ENCODE measurements around the gene SMYD1. TPM values are rescaled to one million over a fixed set of nuclear protein-coding genes. Genes with fewer than 3 reads are reported as not detected.

The SMYD1 gene
- total RNA-seq, 1 donor from 2014 or later: not detected

GRCh38 chr2:88131201-88131998, 63.8 kb downstream of the SMYD1 start:
- no peaks in the 10 kb centered on the region for H3K36me3 Mint-ChIP-seq

GRCh38 chr2:88131999-88132368, 64.4 kb downstream of the SMYD1 start:
- H4K20me1 ChIP-seq (ENCODE audit: low read depth): no peaks in the 10 kb centered on the region
- no peak overlapping the region for H2AFZ ChIP-seq (replicated peaks)
- H3K4me1 Mint-ChIP-seq: peaks cover 4% of the 10 kb centered on the region
- H3K9ac ChIP-seq: no peak overlapping the region
- no peak overlapping the region for H3K4me3 Mint-ChIP-seq
- TF ChIP-seq CTCF (IDR thresholded peaks at IDR 0.05): no peak
- no peak for TF ChIP-seq EZH2phosphoT487 (IDR thresholded peaks at IDR 0.05)
- TF ChIP-seq EZH2 (IDR thresholded peaks at IDR 0.05): no peak
- no peaks in the 10 kb centered on the region for H3K4me1 ChIP-seq
- H3K79me2 ChIP-seq (ENCODE audit: low read depth): no peaks in the 10 kb centered on the region
- no peak overlapping the region for H3K27ac ChIP-seq
- no peaks in the 10 kb centered on the region for H3K36me3 ChIP-seq
- H3K9me3 ChIP-seq (ENCODE audit: low read depth): no peaks in the 10 kb centered on the region
- H3K9me3 Mint-ChIP-seq: no peaks in the 10 kb centered on the region
- no peaks in the 10 kb centered on the region for H3K36me3 Mint-ChIP-seq
- H3K27me3 ChIP-seq: no peaks in the 10 kb centered on the region
- H3F3A ChIP-seq (ENCODE audit: low read depth): no peaks in the 10 kb centered on the region
- H3K27ac Mint-ChIP-seq: no peak overlapping the region
- H3K27me3 Mint-ChIP-seq (ENCODE audit: insufficient read depth, low read depth): peaks cover 7% of the 10 kb centered on the region
- H3K4me3 ChIP-seq: no peak overlapping the region
- no peak for DNase-seq (ENCODE audit: low spot score)
- no peak overlapping the region for H3K4me2 ChIP-seq

More at GRCh38 chr2:88131201-88131998, 63.8 kb downstream of the SMYD1 start:
- H3K4me3 ChIP-seq: no peak overlapping the region
- H3F3A ChIP-seq (ENCODE audit: low read depth): no peaks in the 10 kb centered on the region
- no peaks in the 10 kb centered on the region for H3K36me3 ChIP-seq
- TF ChIP-seq EZH2phosphoT487 (IDR thresholded peaks at IDR 0.05): no peak
- TF ChIP-seq EZH2 (IDR thresholded peaks at IDR 0.05): no peak
- no peak for TF ChIP-seq CTCF (IDR thresholded peaks at IDR 0.05)
- H3K27ac ChIP-seq: no peak overlapping the region
- Mint-ChIP-seq H3K4me1 (peaks cover 4% of the 10 kb centered on the region), H3K4me3 (no peak overlapping the region), H3K9me3 (no peaks in the 10 kb centered on the region), H3K27me3 (ENCODE audit: insufficient read depth, low read depth) (peaks cover 10% of the 10 kb centered on the region), H3K27ac (no peak overlapping the region)
- H3K27me3 ChIP-seq: no peaks in the 10 kb centered on the region
- H3K4me1 ChIP-seq: no peaks in the 10 kb centered on the region
- no peaks in the 10 kb centered on the region for H3K79me2 ChIP-seq (ENCODE audit: low read depth)
- no peak overlapping the region for H3K9ac ChIP-seq
- H2AFZ ChIP-seq (replicated peaks): no peak overlapping the region
- DNase-seq (ENCODE audit: low spot score): no peak
- H3K4me2 ChIP-seq: no peak overlapping the region
- no peaks in the 10 kb centered on the region for H3K9me3 ChIP-seq (ENCODE audit: low read depth)
- no peaks in the 10 kb centered on the region for H4K20me1 ChIP-seq (ENCODE audit: low read depth)

- no peaks in the 10 kb centered on the region for H3K36me3 ChIP-seq
- H3K4me1 ChIP-seq: no peaks in the 10 kb centered on the region
- H3K9me3 Mint-ChIP-seq: no peaks in the 10 kb centered on the region
- no peak overlapping the region for H3K4me3 Mint-ChIP-seq
- H2AFZ ChIP-seq (replicated peaks): no peak overlapping the region
- no peak overlapping the region for H3K27ac ChIP-seq
- no peaks in the 10 kb centered on the region for H3K79me2 ChIP-seq (ENCODE audit: low read depth)
- H3K4me2 ChIP-seq: no peak overlapping the region
- peaks cover 9% of the 10 kb centered on the region for H3K27me3 Mint-ChIP-seq (ENCODE audit: insufficient read depth, low read depth)
- H3K27me3 ChIP-seq: no peaks in the 10 kb centered on the region
- no peaks in the 10 kb centered on the region for H3F3A ChIP-seq (ENCODE audit: low read depth)
- H3K9ac ChIP-seq: no peak overlapping the region
- H3K9me3 ChIP-seq (ENCODE audit: low read depth): no peaks in the 10 kb centered on the region
- H4K20me1 ChIP-seq (ENCODE audit: low read depth): no peaks in the 10 kb centered on the region
- TF ChIP-seq EZH2phosphoT487 (IDR thresholded peaks at IDR 0.05) (no peak), CTCF (IDR thresholded peaks at IDR 0.05) (no peak), EZH2 (IDR thresholded peaks at IDR 0.05) (no peak)
- H3K4me3 ChIP-seq: no peak overlapping the region
- no peak for DNase-seq (ENCODE audit: low spot score)
- no peak overlapping the region for H3K27ac Mint-ChIP-seq
- H3K4me1 Mint-ChIP-seq: peaks cover 4% of the 10 kb centered on the region
- H3K36me3 Mint-ChIP-seq: no peaks in the 10 kb centered on the region
These were observed 66.2 kb downstream of the SMYD1 start for GRCh38 chr2:88133875-88134274.

Measured in neural progenitor cell (in vitro differentiated cells).